ENCODE data around the gene KLHL29.

The KLHL29 gene

GRCh38 chr2:23592898-23593751 is 208.1 kb downstream of the KLHL29 start:
- DNase-seq (ENCODE audit: insufficient read length, low spot score) (no peak), FAIRE-seq (no peak)
- TF ChIP-seq TAF1 (IDR thresholded peaks at IDR 0.05; ENCODE audit: low read depth, low read length) (no peak), POLR2AphosphoS5 (IDR thresholded peaks at IDR 0.05; ENCODE audit: low read depth, low read length) (no peak), POLR2A (IDR thresholded peaks at IDR 0.05; ENCODE audit: low read depth, low read length) (no peak), POU2F2 (IDR thresholded peaks at IDR 0.05; ENCODE audit: low read depth, low read length) (no peak), SPI1 (IDR thresholded peaks at IDR 0.05; ENCODE audit: low read depth, low read length) (no peak), PAX5 (IDR thresholded peaks at IDR 0.05; ENCODE audit: insufficient read depth, low read length, severe bottlenecking) (no peak)

- DNase-seq (ENCODE audit: insufficient read length, low spot score): no peak
- TF ChIP-seq POLR2A (IDR thresholded peaks at IDR 0.05; ENCODE audit: low read depth, low read length): no peak
- no peak for TF ChIP-seq SPI1 (IDR thresholded peaks at IDR 0.05; ENCODE audit: low read depth, low read length)
- TF ChIP-seq TAF1 (IDR thresholded peaks at IDR 0.05; ENCODE audit: low read depth, low read length): no peak
- TF ChIP-seq POLR2AphosphoS5 (IDR thresholded peaks at IDR 0.05; ENCODE audit: low read depth, low read length): no peak
- FAIRE-seq: no peak
These were observed 208.9 kb downstream of the KLHL29 start for GRCh38 chr2:23593752-23594459.

GRCh38 chr2:23594460-23594825 is 209.5 kb downstream of the KLHL29 start:
- no peak for TF ChIP-seq SPI1 (IDR thresholded peaks at IDR 0.05; ENCODE audit: low read depth, low read length)
- no peak for TF ChIP-seq POU2F2 (IDR thresholded peaks at IDR 0.05; ENCODE audit: low read depth, low read length)
- no peak for TF ChIP-seq POLR2AphosphoS5 (IDR thresholded peaks at IDR 0.05; ENCODE audit: low read depth, low read length)
- no peak for TF ChIP-seq TAF1 (IDR thresholded peaks at IDR 0.05; ENCODE audit: low read depth, low read length)
- no peak for TF ChIP-seq POLR2A (IDR thresholded peaks at IDR 0.05; ENCODE audit: low read depth, low read length)
- FAIRE-seq (no peak), DNase-seq (ENCODE audit: insufficient read length, low spot score) (no peak)

- DNase-seq (ENCODE audit: insufficient read length, low spot score) (no peak), FAIRE-seq (no peak)
- TF ChIP-seq POU2F2 (IDR thresholded peaks at IDR 0.05; ENCODE audit: low read depth, low read length) (no peak), PAX5 (IDR thresholded peaks at IDR 0.05; ENCODE audit: insufficient read depth, low read length, severe bottlenecking) (no peak), POLR2AphosphoS5 (IDR thresholded peaks at IDR 0.05; ENCODE audit: low read depth, low read length) (no peak), SPI1 (IDR thresholded peaks at IDR 0.05; ENCODE audit: low read depth, low read length) (no peak), TAF1 (IDR thresholded peaks at IDR 0.05; ENCODE audit: low read depth, low read length) (no peak), POLR2A (IDR thresholded peaks at IDR 0.05; ENCODE audit: low read depth, low read length) (no peak)
These were observed 210.0 kb downstream of the KLHL29 start for GRCh38 chr2:23595021-23595420.

- no peak for TF ChIP-seq POLR2AphosphoS5 (IDR thresholded peaks at IDR 0.05; ENCODE audit: low read depth, low read length)
- no peak for TF ChIP-seq PAX5 (IDR thresholded peaks at IDR 0.05; ENCODE audit: insufficient read depth, low read length, severe bottlenecking)
- no peak for TF ChIP-seq POLR2A (IDR thresholded peaks at IDR 0.05; ENCODE audit: low read depth, low read length)
- no peak for TF ChIP-seq TAF1 (IDR thresholded peaks at IDR 0.05; ENCODE audit: low read depth, low read length)
- no peak for TF ChIP-seq SPI1 (IDR thresholded peaks at IDR 0.05; ENCODE audit: low read depth, low read length)
- no peak for TF ChIP-seq POU2F2 (IDR thresholded peaks at IDR 0.05; ENCODE audit: low read depth, low read length)
- FAIRE-seq (no peak), DNase-seq (ENCODE audit: insufficient read length, low spot score) (no peak)
These were observed 210.7 kb downstream of the KLHL29 start for GRCh38 chr2:23595601-23596251.

GRCh38 chr2:23596316-23596885 is 211.4 kb downstream of the KLHL29 start:
- DNase-seq (ENCODE audit: insufficient read length, low spot score) (no peak), FAIRE-seq (no peak)

GRCh38 chr2:23597687-23598086 is 212.7 kb downstream of the KLHL29 start:
- no peak for TF ChIP-seq TAF1 (IDR thresholded peaks at IDR 0.05; ENCODE audit: low read depth, low read length)
- no peak for TF ChIP-seq PAX5 (IDR thresholded peaks at IDR 0.05; ENCODE audit: insufficient read depth, low read length, severe bottlenecking)
- TF ChIP-seq POU2F2 (IDR thresholded peaks at IDR 0.05; ENCODE audit: low read depth, low read length): no peak
- TF ChIP-seq POLR2AphosphoS5 (IDR thresholded peaks at IDR 0.05; ENCODE audit: low read depth, low read length): no peak
- no peak for TF ChIP-seq SPI1 (IDR thresholded peaks at IDR 0.05; ENCODE audit: low read depth, low read length)
- TF ChIP-seq POLR2A (IDR thresholded peaks at IDR 0.05; ENCODE audit: low read depth, low read length): no peak
- no peak for FAIRE-seq
- DNase-seq (ENCODE audit: insufficient read length, low spot score): no peak

More at GRCh38 chr2:23596316-23596885, 211.4 kb downstream of the KLHL29 start:
- TF ChIP-seq POLR2A (IDR thresholded peaks at IDR 0.05; ENCODE audit: low read depth, low read length): no peak
- TF ChIP-seq TAF1 (IDR thresholded peaks at IDR 0.05; ENCODE audit: low read depth, low read length): no peak
- TF ChIP-seq POLR2AphosphoS5 (IDR thresholded peaks at IDR 0.05; ENCODE audit: low read depth, low read length): no peak
- no peak for TF ChIP-seq SPI1 (IDR thresholded peaks at IDR 0.05; ENCODE audit: low read depth, low read length)
- TF ChIP-seq POU2F2 (IDR thresholded peaks at IDR 0.05; ENCODE audit: low read depth, low read length): no peak
- TF ChIP-seq PAX5 (IDR thresholded peaks at IDR 0.05; ENCODE audit: insufficient read depth, low read length, severe bottlenecking): no peak

GRCh38 chr2:23599006-23599405 is 214.0 kb downstream of the KLHL29 start:
- no peak for DNase-seq (ENCODE audit: insufficient read length, low spot score)
- TF ChIP-seq POU2F2 (IDR thresholded peaks at IDR 0.05; ENCODE audit: low read depth, low read length) (no peak), POLR2A (IDR thresholded peaks at IDR 0.05; ENCODE audit: low read depth, low read length) (no peak), SPI1 (IDR thresholded peaks at IDR 0.05; ENCODE audit: low read depth, low read length) (no peak), POLR2AphosphoS5 (IDR thresholded peaks at IDR 0.05; ENCODE audit: low read depth, low read length) (no peak), TAF1 (IDR thresholded peaks at IDR 0.05; ENCODE audit: low read depth, low read length) (no peak), PAX5 (IDR thresholded peaks at IDR 0.05; ENCODE audit: insufficient read depth, low read length, severe bottlenecking) (no peak)
- FAIRE-seq: no peak

- no peak for DNase-seq (ENCODE audit: insufficient read length, low spot score)
- TF ChIP-seq POLR2A (IDR thresholded peaks at IDR 0.05; ENCODE audit: low read depth, low read length) (no peak), TAF1 (IDR thresholded peaks at IDR 0.05; ENCODE audit: low read depth, low read length) (no peak), SPI1 (IDR thresholded peaks at IDR 0.05; ENCODE audit: low read depth, low read length) (no peak), PAX5 (IDR thresholded peaks at IDR 0.05; ENCODE audit: insufficient read depth, low read length, severe bottlenecking) (no peak), POU2F2 (IDR thresholded peaks at IDR 0.05; ENCODE audit: low read depth, low read length) (no peak), POLR2AphosphoS5 (IDR thresholded peaks at IDR 0.05; ENCODE audit: low read depth, low read length) (no peak)
- no peak for FAIRE-seq
These were observed 214.7 kb downstream of the KLHL29 start for GRCh38 chr2:23599667-23600066.
